Nephron progenitor cell (in vitro differentiated cells): Measurements from ENCODE around the gene PPP1R16B.

Source experiments
- DNase-seq: peaks from one replicate; pipeline ENCODE4 v3.0.0; 2021
- H3K27ac Mint-ChIP-seq: 2 replicates; pipeline ENCODE4 v1.8.0; 2021; ENCODE audit warnings: mild to moderate bottlenecking, moderate library complexity, mixed read lengths
- H3K27me3 Mint-ChIP-seq: 2 replicates; pipeline ENCODE4 v1.8.0; 2021; ENCODE audit warnings: mild to moderate bottlenecking, low read depth, mixed read lengths; ENCODE audit not compliant: poor library complexity
- H3K36me3 Mint-ChIP-seq: 2 replicates; pipeline ENCODE4 v1.8.0; 2021; ENCODE audit warnings: low read depth, mixed read lengths
- H3K4me1 Mint-ChIP-seq: 2 replicates; pipeline ENCODE4 v1.8.0; 2021; ENCODE audit warnings: mixed read lengths
- H3K4me3 Mint-ChIP-seq: 2 replicates; pipeline ENCODE4 v1.8.0; 2021; ENCODE audit warnings: mild to moderate bottlenecking, moderate library complexity, mixed read lengths
- H3K9me3 Mint-ChIP-seq: 2 replicates; pipeline ENCODE4 v1.8.0; 2021; ENCODE audit warnings: mild to moderate bottlenecking, moderate library complexity, mixed read lengths
- CTCF ChIP-seq: fragments of 200-600 bp; sonication (generic); IDR thresholded peaks from 2 replicates; pipeline ENCODE4 v1.5.0; 2021; ENCODE audit warnings: antibody characterized with exemption

PPP1R16B gene

GRCh38 chr20:38799203-38799602, 6.3 kb upstream of the PPP1R16B start:
- H3K27ac Mint-ChIP-seq, result no peak overlapping the region
- peaks cover 5% of the 10 kb centered on the region for H3K9me3 Mint-ChIP-seq
- H3K4me3 Mint-ChIP-seq, result no peak overlapping the region
- no peaks in the 10 kb centered on the region for H3K4me1 Mint-ChIP-seq
- no peak for DNase-seq
- H3K36me3 Mint-ChIP-seq, result no peaks in the 10 kb centered on the region
- TF ChIP-seq CTCF, result no peak
- peaks cover 54% of the 10 kb centered on the region for H3K27me3 Mint-ChIP-seq

- no peak overlapping the region for H3K4me3 Mint-ChIP-seq
- H3K27me3 Mint-ChIP-seq, result peaks cover 61% of the 10 kb centered on the region
- no peaks in the 10 kb centered on the region for H3K36me3 Mint-ChIP-seq
- no peak overlapping the region for H3K27ac Mint-ChIP-seq
- TF ChIP-seq CTCF, result no peak
- DNase-seq, result no peak
- H3K4me1 Mint-ChIP-seq, result peaks cover 7% of the 10 kb centered on the region
- peaks cover 5% of the 10 kb centered on the region for H3K9me3 Mint-ChIP-seq
Measured at GRCh38 chr20:38800882-38801281, 4.6 kb upstream of the PPP1R16B start.

- peaks cover 2% of the 10 kb centered on the region for H3K9me3 Mint-ChIP-seq
- peaks cover 72% of the 10 kb centered on the region for H3K27me3 Mint-ChIP-seq
- no peak for TF ChIP-seq CTCF
- no peaks in the 10 kb centered on the region for H3K36me3 Mint-ChIP-seq
- H3K27ac Mint-ChIP-seq, result no peak overlapping the region
- peak overlapping the region; percentile 18 for H3K4me3 Mint-ChIP-seq
- H3K4me1 Mint-ChIP-seq, result peaks cover 13% of the 10 kb centered on the region
- no peak for DNase-seq
Measured at GRCh38 chr20:38804221-38804620, 1.3 kb upstream of the PPP1R16B start.

- no peak for DNase-seq
- Mint-ChIP-seq H3K27ac (no peak overlapping the region), H3K27me3 (peaks cover 76% of the 10 kb centered on the region), H3K4me3 (peak overlapping the region; percentile 73), H3K4me1 (peaks cover 13% of the 10 kb centered on the region), H3K9me3 (no peaks in the 10 kb centered on the region), H3K36me3 (no peaks in the 10 kb centered on the region)
- TF ChIP-seq CTCF, result no peak
Measured at GRCh38 chr20:38804682-38805501, 605 bp upstream of the PPP1R16B start.

- H3K9me3 Mint-ChIP-seq, result no peaks in the 10 kb centered on the region
- H3K4me1 Mint-ChIP-seq, result peaks cover 13% of the 10 kb centered on the region
- peaks cover 85% of the 10 kb centered on the region for H3K27me3 Mint-ChIP-seq
- H3K27ac Mint-ChIP-seq, result no peak overlapping the region
- H3K4me3 Mint-ChIP-seq, result peak overlapping the region; percentile 83
- no peak for TF ChIP-seq CTCF
- no peaks in the 10 kb centered on the region for H3K36me3 Mint-ChIP-seq
- peak; percentile 46 for DNase-seq
Measured at GRCh38 chr20:38805958-38806854, 709 bp downstream of the PPP1R16B start.
